ENCODE results near the gene KLK12.

- TF ChIP-seq CTCF (IDR thresholded peaks at IDR 0.05): no peak
- no peak for TF ChIP-seq POLR2A (IDR thresholded peaks at IDR 0.05)
- TF ChIP-seq EP300 (IDR thresholded peaks at IDR 0.05): no peak
These were observed 43.3 kb upstream of the KLK12 start for GRCh38 chr19:51078104-51078503.

Data from ovary (tissue), 3 donors.